Tibial artery (tissue), 4 donors: Measurements from ENCODE around the gene CALN1.

Source experiments
- DNase-seq, 2 donors: peaks; one replicate each; pipeline ENCODE4 v3.0.0-alpha.2; 2019
- H3K27ac ChIP-seq, 2 donors: fragments of 200-600 bp; sonication (generic) in 1 of 2; 1 replicate in 1 of 2; 2 replicates in 1 of 2; pipeline ENCODE4 v1.5.1; 2018 to 2019; ENCODE audit warnings: mild to moderate bottlenecking in 1 of 2
- H3K27me3 ChIP-seq, 2 donors: fragments of 200-600 bp; sonication (generic) in 1 of 2; one replicate each; pipeline versions ENCODE4 v1.5.1 to v1.6.0; 2016 to 2019
- H3K36me3 ChIP-seq, 3 donors: fragments of 200-600 bp; sonication (generic) in 2 of 3; one replicate each; pipeline ENCODE4 v1.5.1; 2016 to 2019; ENCODE audit warnings: mild to moderate bottlenecking in 2 of 3
- H3K4me1 ChIP-seq, 4 donors: fragments of 200-600 bp; sonication (generic) in 2 of 4; 1 replicate in 3 of 4; 2 replicates in 1 of 4; pipeline ENCODE4 v1.5.1; 2016 to 2019
- H3K4me3 ChIP-seq, 2 donors: fragments of 200-600 bp; sonication (generic) in 1 of 2; 1 replicate in 1 of 2; 2 replicates in 1 of 2; pipeline ENCODE4 v1.5.1; 2018 to 2019; ENCODE audit warnings: mild to moderate bottlenecking in 2 of 2
- H3K9me3 ChIP-seq, 3 donors: fragments of 200-600 bp; sonication (generic) in 1 of 3; one replicate each; pipeline ENCODE4 v1.5.1; 2016 to 2019
- CTCF ChIP-seq, 2 experiments: fragments of 200-600 bp in 1 of 2; fragments of 450-650 bp in 1 of 2; IDR thresholded peaks; one replicate each; pipeline ENCODE4 v1.5.1; 2017 to 2019; ENCODE audit warnings: antibody characterized with exemption in 2 of 2, mild to moderate bottlenecking in 1 of 2, moderate library complexity in 1 of 2
- intact Hi-C: fragments of 100-400 bp; cut with DNase I; formaldehyde crosslinking; loops from one replicate; pipeline ENCODE4 v1.15.0; 2023; ENCODE audit warnings: low total_unique reads

The CALN1 gene

DNA sequence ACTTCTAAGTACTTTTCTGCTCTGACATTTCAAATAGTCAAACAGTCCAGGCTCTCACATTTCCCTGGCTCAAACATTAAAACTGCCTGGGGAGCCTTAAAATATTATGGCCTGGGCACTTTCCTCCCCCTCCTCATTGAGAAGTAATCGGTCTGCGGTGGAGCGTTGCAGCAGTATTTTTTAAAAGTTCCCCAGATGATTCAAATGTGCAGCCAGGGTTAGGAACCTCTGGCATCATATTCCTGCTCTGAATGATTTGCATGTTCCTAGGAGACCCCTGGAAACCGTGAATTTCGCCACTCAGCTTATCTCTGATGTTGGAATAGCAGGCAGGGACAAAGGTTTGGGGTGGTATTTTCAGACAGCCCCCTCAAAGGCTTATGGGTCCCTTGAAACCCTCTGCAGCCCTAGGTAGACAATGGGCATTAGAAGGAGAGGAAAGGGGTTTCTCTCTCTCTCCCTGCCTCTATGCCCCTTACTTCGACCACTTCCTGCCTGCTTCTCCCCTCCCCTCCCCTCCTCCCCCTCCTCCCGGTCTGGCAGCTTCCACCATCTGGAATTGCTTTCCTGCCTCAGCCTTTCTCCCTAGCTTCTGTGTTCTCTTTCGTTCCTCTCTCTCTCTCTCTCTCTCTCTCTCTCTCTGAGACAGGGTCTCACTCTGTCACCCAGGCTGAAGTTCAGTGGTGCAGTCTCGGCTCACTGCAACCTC lies 658.0 kb downstream of the CALN1 start:
- intact Hi-C loops, result no loop called here
- Histone ChIP-seq H3K36me3 (no peaks in the 10 kb centered on the region), H3K27me3 (peaks cover 0 to 35% of the 10 kb centered on the region in 2 donors), H3K4me1 (peaks cover 0 to 8% (median 0%) of the 10 kb centered on the region in 4 donors), H3K27ac (no peak overlapping the region), H3K9me3 (no peaks in the 10 kb centered on the region), H3K4me3 (no peak overlapping the region)
- DNase-seq, result no peak
- TF ChIP-seq CTCF (IDR thresholded peaks at IDR 0.05), result no peak

DNA sequence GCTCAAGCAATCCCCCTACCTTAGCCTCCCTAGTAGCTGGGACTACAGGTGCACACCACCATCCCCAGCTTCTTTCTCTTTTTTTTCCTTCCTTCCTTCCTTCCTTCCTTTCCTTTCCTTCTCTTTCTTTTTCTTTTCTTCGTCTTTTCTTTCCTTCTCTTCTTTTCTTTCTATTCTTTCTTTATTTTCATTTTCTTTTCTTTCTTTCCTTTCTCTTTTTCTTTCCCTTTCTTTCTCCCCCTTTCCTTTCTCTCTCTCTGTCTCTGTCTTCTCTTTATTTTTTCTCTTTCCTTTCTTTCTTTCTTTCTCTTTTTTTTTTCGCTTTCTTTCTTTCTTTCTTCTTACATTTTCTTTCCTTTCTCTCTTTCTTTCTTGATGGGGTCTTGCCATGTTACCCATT lies 658.9 kb downstream of the CALN1 start:
- TF ChIP-seq CTCF (IDR thresholded peaks at IDR 0.05), result no peak
- intact Hi-C loops, result no loop called here

DNA sequence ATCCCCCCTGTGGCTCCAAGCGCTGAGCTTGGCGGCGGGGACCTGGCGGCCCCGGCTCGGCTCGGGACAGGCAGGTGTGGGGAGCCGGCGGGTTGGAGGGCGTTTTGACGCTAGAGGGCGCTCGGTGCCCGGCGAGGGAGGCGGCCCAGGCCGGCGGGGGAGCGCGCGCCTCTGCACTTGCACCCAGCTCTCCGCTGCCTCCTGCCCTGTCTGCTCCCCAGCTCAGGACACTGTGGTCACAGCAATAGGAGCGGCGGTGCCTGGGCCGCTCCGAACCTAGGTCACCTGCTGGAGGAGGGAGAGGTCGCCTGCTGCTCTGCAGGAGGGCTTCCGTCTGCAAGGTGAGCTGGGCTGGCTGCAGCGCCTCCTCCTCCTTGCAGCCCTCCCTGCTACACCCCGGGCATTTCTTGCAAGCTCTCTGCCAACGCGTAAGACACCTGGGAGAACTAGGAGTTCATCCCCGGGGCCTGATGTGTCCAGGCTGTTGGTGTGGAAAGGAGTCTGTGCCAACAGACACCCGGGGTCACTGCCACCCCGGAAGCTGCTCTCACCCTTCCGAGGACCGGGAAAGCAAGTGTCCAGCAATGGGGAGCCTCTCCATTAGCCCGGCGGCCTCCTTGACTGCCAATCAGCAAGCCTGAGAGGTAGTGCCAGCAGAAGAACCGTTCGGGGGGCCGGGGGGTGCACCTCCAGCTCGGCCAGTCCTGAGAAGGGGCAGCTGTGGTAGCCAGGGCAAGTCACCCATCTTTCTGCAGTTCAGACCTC lies 659.8 kb downstream of the CALN1 start:
- Histone ChIP-seq H3K27me3 (peaks cover 0 to 38% of the 10 kb centered on the region in 2 donors), H3K4me1 (peaks cover 0 to 8% (median 0%) of the 10 kb centered on the region in 4 donors), H3K9me3 (no peaks in the 10 kb centered on the region), H3K36me3 (no peaks in the 10 kb centered on the region), H3K4me3 (no peak overlapping the region), H3K27ac (no peak overlapping the region)
- TF ChIP-seq CTCF (IDR thresholded peaks at IDR 0.05), result peak in 1 of 2 experiments; percentile 34
- DNase-seq, result no peak
- intact Hi-C loops, result no loop called here

More for the DNA sequence above, 658.9 kb downstream of the CALN1 start:
- Histone ChIP-seq H3K9me3 (no peaks in the 10 kb centered on the region), H3K4me3 (no peak overlapping the region), H3K36me3 (no peaks in the 10 kb centered on the region), H3K27me3 (peaks cover 0 to 38% of the 10 kb centered on the region in 2 donors), H3K27ac (no peak overlapping the region), H3K4me1 (peaks cover 0 to 8% (median 0%) of the 10 kb centered on the region in 4 donors)
- no peak for DNase-seq

DNA sequence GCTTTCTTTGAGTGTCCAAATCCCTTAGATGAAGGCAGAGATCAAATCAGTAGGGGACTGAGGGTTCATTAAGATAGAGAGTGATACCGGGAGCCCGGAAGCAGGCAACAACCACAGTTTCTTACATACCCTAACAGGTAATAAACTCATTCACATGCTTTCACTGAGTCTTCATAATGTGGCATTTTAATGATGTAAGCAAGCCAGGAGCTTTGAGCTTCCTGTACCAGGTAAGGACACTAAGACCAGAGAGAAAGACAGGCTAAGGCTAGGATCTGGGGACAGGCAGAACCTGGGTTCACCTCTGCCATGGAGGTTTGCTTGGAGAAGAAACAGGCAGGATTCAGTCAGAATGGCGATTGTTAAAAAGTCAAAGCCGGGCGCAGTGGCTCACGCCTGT lies 661.8 kb downstream of the CALN1 start:
- no peak for TF ChIP-seq CTCF (IDR thresholded peaks at IDR 0.05)
- Histone ChIP-seq H3K4me3 (no peak overlapping the region), H3K36me3 (no peaks in the 10 kb centered on the region), H3K27me3 (peaks cover 0 to 41% of the 10 kb centered on the region in 2 donors), H3K27ac (no peak overlapping the region), H3K4me1 (peaks cover 0 to 8% (median 0%) of the 10 kb centered on the region in 4 donors), H3K9me3 (no peaks in the 10 kb centered on the region)
- DNase-seq, result no peak
- intact Hi-C loops, result no loop called here

DNA sequence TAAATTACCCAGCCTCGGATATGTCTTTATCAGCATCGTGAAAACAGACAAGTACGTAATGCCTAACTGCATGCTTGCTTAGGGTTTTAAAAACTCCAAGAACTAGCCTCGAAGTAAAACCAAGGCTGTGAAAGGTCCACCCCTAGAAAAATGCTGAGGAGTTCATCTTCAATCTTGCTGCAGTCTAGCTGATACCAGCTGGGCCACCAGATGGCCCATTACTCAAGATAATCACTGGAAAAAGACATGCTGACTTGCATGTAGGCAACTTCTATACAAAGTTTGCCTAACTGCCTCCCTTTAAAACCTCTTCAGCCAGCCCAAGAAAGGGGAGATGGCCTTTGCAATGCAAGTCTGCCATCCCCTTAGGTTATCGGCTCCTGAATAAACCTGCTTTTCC lies 666.1 kb downstream of the CALN1 start:
- H3K4me1 ChIP-seq, result no peaks in the 10 kb centered on the region
- peaks cover 0 to 13% of the 10 kb centered on the region in 2 donors for H3K27me3 ChIP-seq
- H3K9me3 ChIP-seq, result no peaks in the 10 kb centered on the region
- no peak overlapping the region for H3K27ac ChIP-seq
- no peak for TF ChIP-seq CTCF (IDR thresholded peaks at IDR 0.05)
- no peak overlapping the region for H3K4me3 ChIP-seq
- intact Hi-C loops, result no loop called here
- no peak for DNase-seq
- H3K36me3 ChIP-seq, result no peaks in the 10 kb centered on the region
